Peyer's patch (tissue), 4 donors: ENCODE results near the gene CNTROB. TPM values are rescaled to one million over a fixed set of nuclear protein-coding genes. Genes with fewer than 3 reads are reported as not detected.

Experiments used
- DNase-seq, 3 donors: peaks; one replicate each; pipeline ENCODE4 v3.0.0-alpha.2; 2017 to 2019
- H3K27ac ChIP-seq, 4 donors: fragments of 200-600 bp; sonication (generic); one replicate each; pipeline ENCODE4 v1.5.1; 2016 to 2019
- H3K27me3 ChIP-seq, 2 donors: fragments of 200-600 bp; sonication (generic); one replicate each; pipeline ENCODE4 v1.5.1; 2019
- H3K36me3 ChIP-seq, 3 donors: fragments of 200-600 bp; sonication (generic); one replicate each; pipeline ENCODE4 v1.5.1; 2016 to 2019
- H3K4me1 ChIP-seq, 4 donors: fragments of 200-600 bp; sonication (generic); one replicate each; pipeline ENCODE4 v1.5.1; 2016 to 2019
- H3K4me3 ChIP-seq, 4 donors: fragments of 200-600 bp; sonication (generic); 1 replicate in 3 of 4; 2 replicates in 1 of 4; pipeline ENCODE4 v1.5.1; 2016 to 2019; ENCODE audit warnings: mild to moderate bottlenecking in 1 of 4
- H3K9me3 ChIP-seq, 4 donors: fragments of 200-600 bp; sonication (generic); one replicate each; pipeline ENCODE4 v1.5.1; 2016 to 2019; ENCODE audit warnings: mild to moderate bottlenecking in 1 of 4
- POLR2A ChIP-seq, 2 donors: fragments of 450-650 bp; IDR thresholded peaks; one replicate each; pipeline ENCODE4 v1.5.1; 2017; ENCODE audit warnings: antibody characterized with exemption in 2 of 2, mild to moderate bottlenecking in 2 of 2, moderate library complexity in 2 of 2
- total RNA-seq, 4 donors: library from RNA; depleted of rRNA; stranded (reverse); fragments of >200 nt; gene quantifications; one replicate each; pipeline ENCODE4 v1.1.0, GENCODE V29; 2016
- TF ChIP-seq, protein P1 (sequence below), 6 experiments: fragments of 450-650 bp in 4 of 6; fragments of 200-600 bp in 2 of 6; sonication (generic) in 1 of 6; IDR thresholded peaks; one replicate each; pipeline ENCODE4 v1.5.1; 2017 to 2019; ENCODE audit warnings: antibody characterized with exemption in 6 of 6, mild to moderate bottlenecking in 3 of 6, moderate library complexity in 1 of 6

Gene CNTROB
- total RNA-seq, 4 donors from 2014 or later = 30.5 to 120 (median 45.2) TPM

- TF ChIP-seq, protein P1, sequence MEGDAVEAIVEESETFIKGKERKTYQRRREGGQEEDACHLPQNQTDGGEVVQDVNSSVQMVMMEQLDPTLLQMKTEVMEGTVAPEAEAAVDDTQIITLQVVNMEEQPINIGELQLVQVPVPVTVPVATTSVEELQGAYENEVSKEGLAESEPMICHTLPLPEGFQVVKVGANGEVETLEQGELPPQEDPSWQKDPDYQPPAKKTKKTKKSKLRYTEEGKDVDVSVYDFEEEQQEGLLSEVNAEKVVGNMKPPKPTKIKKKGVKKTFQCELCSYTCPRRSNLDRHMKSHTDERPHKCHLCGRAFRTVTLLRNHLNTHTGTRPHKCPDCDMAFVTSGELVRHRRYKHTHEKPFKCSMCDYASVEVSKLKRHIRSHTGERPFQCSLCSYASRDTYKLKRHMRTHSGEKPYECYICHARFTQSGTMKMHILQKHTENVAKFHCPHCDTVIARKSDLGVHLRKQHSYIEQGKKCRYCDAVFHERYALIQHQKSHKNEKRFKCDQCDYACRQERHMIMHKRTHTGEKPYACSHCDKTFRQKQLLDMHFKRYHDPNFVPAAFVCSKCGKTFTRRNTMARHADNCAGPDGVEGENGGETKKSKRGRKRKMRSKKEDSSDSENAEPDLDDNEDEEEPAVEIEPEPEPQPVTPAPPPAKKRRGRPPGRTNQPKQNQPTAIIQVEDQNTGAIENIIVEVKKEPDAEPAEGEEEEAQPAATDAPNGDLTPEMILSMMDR (IDR thresholded peaks at IDR 0.05) = no peak
- no peak for TF ChIP-seq POLR2A (IDR thresholded peaks at IDR 0.05)
- H3K9me3 ChIP-seq = peaks cover 0 to 12% (median 5%) of the 10 kb centered on the region in 4 donors
- no peak overlapping the region for H3K27ac ChIP-seq
- DNase-seq = no peak
- no peak overlapping the region for H3K4me3 ChIP-seq
- no peaks in the 10 kb centered on the region for H3K4me1 ChIP-seq
- H3K36me3 ChIP-seq = no peaks in the 10 kb centered on the region
- H3K27me3 ChIP-seq = no peaks in the 10 kb centered on the region
Measured at GRCh38 chr17:7971651-7972050, 39.6 kb downstream of the CNTROB start.

DNA sequence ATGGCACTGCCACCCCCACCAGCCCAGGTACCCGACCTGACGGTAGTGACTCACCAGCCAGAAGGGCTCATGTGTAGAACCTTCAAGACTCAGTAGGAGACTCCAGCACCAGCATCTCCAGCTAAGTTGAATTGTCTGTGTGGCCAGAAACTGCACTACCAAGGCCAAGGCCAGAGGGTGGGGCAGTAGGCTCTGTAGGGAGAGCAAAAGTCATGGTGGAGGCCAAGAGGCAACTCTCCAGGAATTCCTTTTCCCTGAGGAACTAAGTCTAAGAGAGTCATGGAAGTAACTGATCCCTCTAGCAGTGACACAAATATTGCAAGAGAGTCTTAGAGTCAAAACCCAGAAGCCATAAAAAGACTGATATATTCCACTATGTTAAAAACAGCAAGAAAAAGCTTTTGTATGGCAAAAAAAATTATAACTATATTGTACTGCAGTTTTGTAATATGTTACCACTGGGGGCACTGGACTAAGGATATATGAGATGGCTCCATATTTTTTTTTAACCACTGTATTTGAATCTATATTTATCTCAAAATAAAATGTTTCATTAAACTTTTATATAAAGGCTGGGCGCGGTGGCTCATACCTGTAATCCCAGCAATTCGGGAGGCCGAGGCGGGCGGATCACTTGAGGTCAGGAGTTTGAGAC lies 40.3 kb downstream of the CNTROB start:
- H3K4me1 ChIP-seq = no peaks in the 10 kb centered on the region
- H3K27ac ChIP-seq = no peak overlapping the region
- DNase-seq = no peak
- peaks cover 0 to 12% (median 5%) of the 10 kb centered on the region in 4 donors for H3K9me3 ChIP-seq
- H3K27me3 ChIP-seq = no peaks in the 10 kb centered on the region
- no peaks in the 10 kb centered on the region for H3K36me3 ChIP-seq
- TF ChIP-seq, protein P1 (IDR thresholded peaks at IDR 0.05) = no peak
- no peak for TF ChIP-seq POLR2A (IDR thresholded peaks at IDR 0.05)
- H3K4me3 ChIP-seq = no peak overlapping the region

- no peak overlapping the region for H3K4me3 ChIP-seq
- TF ChIP-seq, protein P1 (IDR thresholded peaks at IDR 0.05) = no peak
- TF ChIP-seq POLR2A (IDR thresholded peaks at IDR 0.05) = no peak
- H3K9me3 ChIP-seq = peaks cover 0 to 12% (median 5%) of the 10 kb centered on the region in 4 donors
- no peaks in the 10 kb centered on the region for H3K36me3 ChIP-seq
- DNase-seq = no peak
- no peaks in the 10 kb centered on the region for H3K27me3 ChIP-seq
- H3K4me1 ChIP-seq = no peaks in the 10 kb centered on the region
- H3K27ac ChIP-seq = no peak overlapping the region
Measured at GRCh38 chr17:7974638-7975131, 42.7 kb downstream of the CNTROB start.

DNA sequence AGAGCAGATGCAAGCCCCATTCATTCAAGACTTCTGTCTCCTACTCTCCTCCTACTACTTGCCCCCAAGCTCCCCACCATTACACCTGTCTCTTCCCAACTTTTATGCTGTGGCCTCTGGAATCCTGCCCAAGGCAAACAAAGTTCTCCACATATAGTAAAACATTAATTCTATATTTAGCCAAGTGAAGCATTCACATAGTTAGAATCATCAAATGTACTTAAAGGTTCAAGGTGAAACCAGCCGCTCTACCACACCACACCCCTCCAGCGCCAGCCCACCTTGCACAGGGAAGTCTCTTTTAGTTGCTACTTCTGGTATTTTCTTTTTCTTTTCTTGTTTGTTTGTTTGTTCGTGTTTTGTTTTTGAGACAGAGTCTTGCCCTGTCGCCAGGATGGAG lies 45.0 kb downstream of the CNTROB start:
- H3K36me3 ChIP-seq = no peaks in the 10 kb centered on the region
- H3K27ac ChIP-seq = no peak overlapping the region
- no peak overlapping the region for H3K4me3 ChIP-seq
- peaks cover 0 to 12% (median 5%) of the 10 kb centered on the region in 4 donors for H3K9me3 ChIP-seq
- H3K27me3 ChIP-seq = no peaks in the 10 kb centered on the region
- H3K4me1 ChIP-seq = no peaks in the 10 kb centered on the region
- no peak for DNase-seq
- no peak for TF ChIP-seq POLR2A (IDR thresholded peaks at IDR 0.05)
- TF ChIP-seq, protein P1 (IDR thresholded peaks at IDR 0.05) = no peak

- no peak overlapping the region for H3K27ac ChIP-seq
- no peaks in the 10 kb centered on the region for H3K36me3 ChIP-seq
- H3K9me3 ChIP-seq = peaks cover 0 to 12% (median 5%) of the 10 kb centered on the region in 4 donors
- no peak overlapping the region for H3K4me3 ChIP-seq
- H3K4me1 ChIP-seq = no peaks in the 10 kb centered on the region
- no peak for DNase-seq
- no peak for TF ChIP-seq POLR2A (IDR thresholded peaks at IDR 0.05)
- TF ChIP-seq, protein P1 (IDR thresholded peaks at IDR 0.05) = no peak
- no peaks in the 10 kb centered on the region for H3K27me3 ChIP-seq
Measured at GRCh38 chr17:7977805-7978204, 45.8 kb downstream of the CNTROB start.
